ENCODE results near the gene CAPN11. TPM values are rescaled to one million over a fixed set of nuclear protein-coding genes. Genes with fewer than 3 reads are reported as not detected.

CAPN11 gene
- total RNA-seq, 1 experiment from 2014 or later = not detected

- Histone ChIP-seq H3F3A (ENCODE audit: low read length, unreplicated experiment) (peaks cover 4% of the 10 kb centered on the region), H4K20me1 (ENCODE audit: low read length) (peaks cover 5% of the 10 kb centered on the region; the same call in 1 of the 2 replicates), H3K4me3 (ENCODE audit: low read length) (peak overlapping the region; percentile 70), H3K4me2 (ENCODE audit: low read length) (peak overlapping the region; percentile 85), H3K36me3 (ENCODE audit: low read depth, low read length) (no peaks in the 10 kb centered on the region), H3K9me2 (replicated peaks; ENCODE audit: low read length) (no peaks in the 10 kb centered on the region), H2AFZ (ENCODE audit: low read length) (peak overlapping the region; percentile 46; the same call in 1 of the 2 replicates), H3K79me2 (ENCODE audit: low read length) (peaks cover 13% of the 10 kb centered on the region), H3K9me3 (ENCODE audit: low read length) (no peaks in the 10 kb centered on the region), H3K9ac (ENCODE audit: low read length) (no peak overlapping the region), H3K4me1 (ENCODE audit: insufficient read depth, low read length) (peaks cover 29% of the 10 kb centered on the region), H3K27me3 (ENCODE audit: low read length) (no peaks in the 10 kb centered on the region), H3K27ac (ENCODE audit: low read length) (no peak overlapping the region)
- BruUV-seq (replicated peaks) = TSS peak; percentile 72
- TF ChIP-seq CTCF (conservative IDR thresholded peaks at IDR 0.05; ENCODE audit: low read depth, low read length) (no peak), EZH2phosphoT487 (IDR thresholded peaks at IDR 0.05; ENCODE audit: borderline replicate concordance, low read length) (no peak), EZH2 (IDR thresholded peaks at IDR 0.05; ENCODE audit: low read length, unreplicated experiment) (no peak)
- CTCF ChIA-PET = interaction anchor here (0.6 kb wide), 1 partner anchor 35 kb away, joined by 3 read pairs; no protein-coding TSS in a partner anchor
- POLR2A ChIA-PET (ENCODE audit: unreplicated experiment) = no interaction called here
- no peak for DNase-seq
- intact Hi-C loops (cut with micrococcal nuclease) = no loop called here
- ATAC-seq = no peak
Observed at GRCh38 chr6:44219815-44220784, 61.5 kb downstream of the CAPN11 start.

- Histone ChIP-seq H3K79me2 (ENCODE audit: low read length) (peaks cover 21% of the 10 kb centered on the region), H3K27me3 (ENCODE audit: low read length) (no peaks in the 10 kb centered on the region), H3K4me3 (ENCODE audit: low read length) (no peak overlapping the region), H3K9me3 (ENCODE audit: low read length) (no peaks in the 10 kb centered on the region), H3K4me1 (ENCODE audit: insufficient read depth, low read length) (peaks cover 29% of the 10 kb centered on the region), H3K36me3 (ENCODE audit: low read depth, low read length) (no peaks in the 10 kb centered on the region), H3K9ac (ENCODE audit: low read length) (no peak overlapping the region), H3K27ac (ENCODE audit: low read length) (no peak overlapping the region), H4K20me1 (ENCODE audit: low read length) (peaks cover 5% of the 10 kb centered on the region; the same call in 1 of the 2 replicates), H2AFZ (ENCODE audit: low read length) (no peak overlapping the region), H3F3A (ENCODE audit: low read length, unreplicated experiment) (peaks cover 4% of the 10 kb centered on the region), H3K9me2 (replicated peaks; ENCODE audit: low read length) (no peaks in the 10 kb centered on the region), H3K4me2 (ENCODE audit: low read length) (no peak overlapping the region)
- DNase-seq (no peak), ATAC-seq (no peak)
- ChIA-PET CTCF (interaction anchor here (1.0 kb wide), 1 partner anchor 17 kb away, joined by 3 read pairs; no protein-coding TSS in a partner anchor), POLR2A (ENCODE audit: unreplicated experiment) (no interaction called here)
- intact Hi-C loops (cut with micrococcal nuclease) = loop anchor here (1.0 kb wide), 1 partner anchor 16 kb away; no protein-coding TSS in a partner anchor
- TF ChIP-seq EZH2 (IDR thresholded peaks at IDR 0.05; ENCODE audit: low read length, unreplicated experiment) (no peak), EZH2phosphoT487 (IDR thresholded peaks at IDR 0.05; ENCODE audit: borderline replicate concordance, low read length) (no peak), CTCF (conservative IDR thresholded peaks at IDR 0.05; ENCODE audit: low read depth, low read length) (no peak)
- TSS peak; percentile 9 for BruUV-seq (replicated peaks)
Observed at GRCh38 chr6:44220913-44221290, 62.3 kb downstream of the CAPN11 start.
